Heart left ventricle (tissue), 16 donors: ENCODE data around the gene FAM149A. TPM values are rescaled to one million over a fixed set of nuclear protein-coding genes. Genes with fewer than 3 reads are reported as not detected.
A peak's percentile ranks its signal among the peaks of the same experiment; 100 is the strongest.

Source experiments
- ATAC-seq, 4 donors: fragments of 200-7000 bp; cut with Tn5 transposase; one replicate each; pipeline ENCODE4 v1.9.1; 2020 to 2022; ENCODE audit warnings: moderate library complexity in 4 of 4, mild to moderate bottlenecking in 3 of 4, moderate number of reproducible peaks in 1 of 4
- DNase-seq, 5 donors: peaks; one replicate each; pipeline ENCODE4 v3.0.0-alpha.2; 2020
- H3K27ac ChIP-seq, 12 donors: fragments of 200-600 bp; sonication (generic) in 4 of 12; one replicate each; pipeline versions ENCODE4 v1.5.0 to v1.8.0; 2016 to 2022; ENCODE audit warnings: mild to moderate bottlenecking in 2 of 12
- H3K27me3 ChIP-seq, 9 donors: fragments of 200-600 bp; sonication (generic) in 2 of 9; one replicate each; pipeline versions ENCODE4 v1.5.1 to v1.8.0; 2016 to 2022; ENCODE audit warnings: mild to moderate bottlenecking in 3 of 9
- H3K36me3 ChIP-seq, 9 donors: fragments of 200-600 bp; sonication (generic) in 2 of 9; one replicate each; pipeline versions ENCODE4 v1.5.0 to v1.8.0; 2018 to 2022; ENCODE audit warnings: mild to moderate bottlenecking in 2 of 9
- H3K4me1 ChIP-seq, 12 donors: fragments of 200-600 bp; sonication (generic) in 4 of 12; one replicate each; pipeline versions ENCODE4 v1.5.0 to v1.8.0; 2016 to 2022; ENCODE audit warnings: mild to moderate bottlenecking in 3 of 12
- H3K4me3 ChIP-seq, 12 donors: fragments of 200-600 bp; sonication (generic) in 4 of 12; one replicate each; pipeline versions ENCODE4 v1.5.0 to v1.8.0; 2017 to 2022; ENCODE audit warnings: mild to moderate bottlenecking in 9 of 12, moderate library complexity in 4 of 12
- H3K9me3 ChIP-seq, 12 donors: fragments of 200-600 bp; sonication (generic) in 4 of 12; one replicate each; pipeline versions ENCODE4 v1.5.0 to v1.8.0; 2016 to 2022; ENCODE audit warnings: mild to moderate bottlenecking in 1 of 12
- POLR2A ChIP-seq, 2 donors: fragments of 450-650 bp; IDR thresholded peaks; one replicate each; pipeline ENCODE4 v1.6.1; 2017; ENCODE audit warnings: antibody characterized with exemption in 2 of 2, mild to moderate bottlenecking in 2 of 2, moderate library complexity in 2 of 2
- WGBS, 4 donors: extraction: QIAGEN DNeasy Blood & Tissue Kit in 2 of 4; methylation state at CpG; one replicate each; pipeline versions ENCODE4 v1.1.5 to v1.1.7; 2013 to 2018; 5-methylcytosine and 5-hydroxymethylcytosine counted together
- intact Hi-C, 10 donors: fragments of 100-400 bp; cut with DNase I; formaldehyde crosslinking; loops; one replicate each; pipeline versions ENCODE4 v1.11.1 to v1.14.2; 2022
- polyA plus RNA-seq, 2 donors: library from polyadenylated mRNA; stranded (reverse); fragments of 200-250 nt; gene quantifications; one replicate each; pipeline ENCODE4 v1.2.3, GENCODE V29; 2013
- total RNA-seq, 9 donors: library from RNA; depleted of rRNA in 2 of 9; stranded (reverse); fragments of >200 nt in 2 of 9; fragmentation: NEBNext Ultra II Directional in 3 of 9; extraction: Animal tissue kit (Norgen Biotek cat#: 25700) in 3 of 9; gene quantifications; one replicate each; pipeline versions ENCODE4 v1.1.0 to v1.2.4, GENCODE V29; 2016 to 2023
- TF ChIP-seq, protein P1 (sequence below), 12 donors: fragments of 200-600 bp; sonication (generic) in 4 of 12; IDR thresholded peaks; one replicate each; pipeline versions ENCODE4 v1.5.0 to v1.8.0; 2018 to 2022; ENCODE audit warnings: antibody characterized with exemption in 12 of 12, mild to moderate bottlenecking in 5 of 12
- donor health status: ischemic (EF 13 %, LVEDD 7.1; RV severe dilation, severe dysfunction).
- donor health status: healthy with polysubstance abuse.
- donor health status: DM: no; HTN: yes; CAD: no.
- donor health status: DM: no; HTN: no; CAD: no.
- donor health status: ischemic (EF 25% LVEDD 6.9; RV normal size, moderate dysfunction).
- donor health status: ischemic (EF 25% LVEDD 5.7; RV mildly dilated, moderate dysfunction).
- donor health status: healthy.
- donor health status: DM: yes; HTN: yes; CAD: no.
- donor health status: ischemic (EF 35%, LVEDD 5.7; RV mildly dilated, moderate dysfunction).
- donor health status: nonischemic (EF 11% LVEDD 7.7; RV severe dilation, severe dysfunction).
- donor health status: DM: yes; HTN: yes; CAD: no.
- donor health status: PGD.
- donor health status: ischemic (EF 29% LVEDD 5.4; RV normal size, mild dysfunction).
- donor health status: nonischemic (EF 23%, LVEDD 6.1; RV moderate dilation, normal function).

FAM149A gene
- total and polyA plus RNA-seq, 11 donors = 1.6 to 13.0 (median 7.8) TPM

DNA sequence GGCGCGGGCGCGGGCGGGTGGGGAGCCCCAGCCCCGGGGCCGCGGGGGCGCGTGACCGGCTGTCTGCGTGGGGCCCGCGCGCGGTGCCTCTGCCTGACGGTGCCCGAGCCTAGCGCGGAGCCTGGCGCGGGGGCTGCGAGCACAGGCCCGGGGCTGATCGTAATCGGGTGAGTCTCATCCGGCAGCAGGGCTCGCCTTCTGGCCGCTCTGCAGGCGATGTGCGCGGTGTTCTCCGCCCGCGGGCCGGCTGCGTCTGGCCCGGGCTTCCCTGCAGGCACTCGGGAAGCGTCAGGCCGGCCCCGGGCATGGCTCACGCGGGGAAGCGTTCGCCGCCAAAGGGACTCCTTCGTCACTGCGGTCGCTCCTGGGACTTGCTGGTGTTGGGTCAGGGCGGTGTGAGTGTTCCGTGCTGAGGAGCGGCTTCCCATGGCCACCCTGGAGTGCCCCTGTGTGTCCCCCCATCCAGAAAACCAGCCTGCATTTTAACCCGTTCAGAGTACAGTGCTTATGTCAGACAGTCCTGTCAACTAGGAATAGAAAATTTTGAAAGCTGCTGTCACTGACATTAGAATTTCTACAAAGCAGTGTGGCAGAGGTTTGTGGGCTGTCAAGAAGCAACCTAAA lies 40.6 kb downstream of the FAM149A start:
- H3K4me1 ChIP-seq = peaks cover 0 to 26% (median 9%) of the 10 kb centered on the region in 12 donors
- no peaks in the 10 kb centered on the region for H3K36me3 ChIP-seq
- peak overlapping the region; percentile 37 to 86 (median 77) for H3K27ac ChIP-seq
- 0% methylated on average over 4 to 54 of the region's 54 CpGs; no CpG with 5 or more reads in 1 of the 4 donors for WGBS, 4 donors
- no peaks in the 10 kb centered on the region for H3K9me3 ChIP-seq
- ATAC-seq = peak; percentile 28 to 82 (median 68)
- H3K4me3 ChIP-seq = peak overlapping the region; percentile 41 to 81 (median 62)
- intact Hi-C loops = loop anchor here in 3 of 10 donors (5.0 to 10.0 kb wide), 3 partner anchors 47 to 440 kb away; partner anchors contain the start of gene CYP4V2 (in 3 of the 3)
- peak; percentile 43 to 74 (median 71) for DNase-seq
- no peak for TF ChIP-seq POLR2A (IDR thresholded peaks at IDR 0.05)
- TF ChIP-seq, protein P1, sequence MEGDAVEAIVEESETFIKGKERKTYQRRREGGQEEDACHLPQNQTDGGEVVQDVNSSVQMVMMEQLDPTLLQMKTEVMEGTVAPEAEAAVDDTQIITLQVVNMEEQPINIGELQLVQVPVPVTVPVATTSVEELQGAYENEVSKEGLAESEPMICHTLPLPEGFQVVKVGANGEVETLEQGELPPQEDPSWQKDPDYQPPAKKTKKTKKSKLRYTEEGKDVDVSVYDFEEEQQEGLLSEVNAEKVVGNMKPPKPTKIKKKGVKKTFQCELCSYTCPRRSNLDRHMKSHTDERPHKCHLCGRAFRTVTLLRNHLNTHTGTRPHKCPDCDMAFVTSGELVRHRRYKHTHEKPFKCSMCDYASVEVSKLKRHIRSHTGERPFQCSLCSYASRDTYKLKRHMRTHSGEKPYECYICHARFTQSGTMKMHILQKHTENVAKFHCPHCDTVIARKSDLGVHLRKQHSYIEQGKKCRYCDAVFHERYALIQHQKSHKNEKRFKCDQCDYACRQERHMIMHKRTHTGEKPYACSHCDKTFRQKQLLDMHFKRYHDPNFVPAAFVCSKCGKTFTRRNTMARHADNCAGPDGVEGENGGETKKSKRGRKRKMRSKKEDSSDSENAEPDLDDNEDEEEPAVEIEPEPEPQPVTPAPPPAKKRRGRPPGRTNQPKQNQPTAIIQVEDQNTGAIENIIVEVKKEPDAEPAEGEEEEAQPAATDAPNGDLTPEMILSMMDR (IDR thresholded peaks at IDR 0.05) = no peak
- peaks cover 0 to 24% (median 0%) of the 10 kb centered on the region in 9 donors for H3K27me3 ChIP-seq

DNA sequence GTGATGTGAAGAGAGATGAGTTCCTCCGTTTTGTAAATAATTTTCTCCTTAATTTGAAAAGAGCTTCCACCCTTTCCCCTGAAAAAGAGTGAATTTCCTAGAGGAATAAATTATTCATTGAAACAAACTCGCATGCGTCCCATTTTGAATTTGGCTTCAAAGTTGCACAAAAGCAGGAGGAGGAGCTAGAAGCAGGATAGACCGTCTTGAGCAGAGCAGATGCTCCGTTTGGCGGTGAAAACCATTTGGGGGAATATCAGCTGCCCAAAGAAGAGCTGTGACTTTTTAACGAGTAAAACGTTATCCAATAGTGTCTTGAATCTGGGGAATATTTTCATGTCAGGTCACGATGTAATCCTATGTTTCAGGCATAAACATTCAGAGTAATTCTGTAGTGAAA lies 42.0 kb downstream of the FAM149A start:
- H3K9me3 ChIP-seq = no peaks in the 10 kb centered on the region
- WGBS, 4 donors = 77 to 88% (median 85%) methylated on average over 9 of the region's 9 CpGs
- ATAC-seq (no peak), DNase-seq (no peak)
- no peak for TF ChIP-seq POLR2A (IDR thresholded peaks at IDR 0.05)
- TF ChIP-seq, protein P1 (IDR thresholded peaks at IDR 0.05) = no peak
- H3K27ac ChIP-seq = no peak overlapping the region
- intact Hi-C loops = loop anchor here in 3 of 10 donors (5.0 to 10.0 kb wide), 3 partner anchors 46 to 438 kb away; partner anchors contain the start of gene CYP4V2 (in 3 of the 3)
- H3K27me3 ChIP-seq = peaks cover 0 to 24% (median 0%) of the 10 kb centered on the region in 9 donors
- no peaks in the 10 kb centered on the region for H3K36me3 ChIP-seq
- peaks cover 0 to 26% (median 10%) of the 10 kb centered on the region in 12 donors for H3K4me1 ChIP-seq
- no peak overlapping the region for H3K4me3 ChIP-seq

DNA sequence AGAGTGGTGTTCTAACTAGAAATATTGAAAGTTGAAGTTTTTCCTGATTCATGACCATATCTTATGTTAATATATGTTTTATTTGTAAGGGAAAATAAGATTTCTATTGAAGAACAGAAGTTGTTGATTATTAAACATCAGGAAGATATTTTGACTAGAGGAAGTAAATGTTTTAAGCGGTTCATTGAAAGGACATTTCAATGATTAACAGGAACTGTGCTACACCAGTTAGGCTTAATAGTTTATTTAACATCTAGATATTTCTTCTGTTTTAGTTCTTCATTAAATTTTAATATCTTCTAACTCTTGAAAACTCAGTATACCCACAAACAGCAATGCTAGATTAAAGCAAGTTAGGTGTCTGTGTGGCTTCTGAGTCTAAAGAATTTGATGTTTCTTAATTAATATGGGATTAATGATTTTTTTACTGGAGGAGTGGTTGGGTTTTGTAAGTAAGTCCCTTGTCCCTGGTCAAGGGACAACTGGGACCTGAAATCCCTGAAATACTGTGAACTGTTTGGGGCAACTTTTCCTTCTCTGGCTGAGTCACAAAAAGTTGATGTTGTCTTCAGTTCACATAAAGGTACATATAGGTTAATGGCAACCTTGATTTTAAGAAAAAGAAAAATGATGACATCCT lies 44.0 kb downstream of the FAM149A start:
- H3K4me1 ChIP-seq = peaks cover 0 to 26% (median 10%) of the 10 kb centered on the region in 12 donors
- 94 to 98% (median 96%) methylated on average over 1 of the region's 1 CpG for WGBS, 4 donors
- H3K27ac ChIP-seq = no peak overlapping the region
- no peak overlapping the region for H3K4me3 ChIP-seq
- intact Hi-C loops = loop anchor here in 3 of 10 donors (5.0 to 10.0 kb wide), 3 partner anchors 44 to 436 kb away; partner anchors contain the start of gene CYP4V2 (in 3 of the 3)
- no peak for ATAC-seq
- no peak for DNase-seq
- peaks cover 0 to 24% (median 0%) of the 10 kb centered on the region in 9 donors for H3K27me3 ChIP-seq
- peaks cover 0 to 5% (median 0%) of the 10 kb centered on the region in 9 donors for H3K36me3 ChIP-seq
- TF ChIP-seq POLR2A (IDR thresholded peaks at IDR 0.05) = no peak
- TF ChIP-seq, protein P1 (IDR thresholded peaks at IDR 0.05) = no peak
- H3K9me3 ChIP-seq = no peaks in the 10 kb centered on the region

DNA sequence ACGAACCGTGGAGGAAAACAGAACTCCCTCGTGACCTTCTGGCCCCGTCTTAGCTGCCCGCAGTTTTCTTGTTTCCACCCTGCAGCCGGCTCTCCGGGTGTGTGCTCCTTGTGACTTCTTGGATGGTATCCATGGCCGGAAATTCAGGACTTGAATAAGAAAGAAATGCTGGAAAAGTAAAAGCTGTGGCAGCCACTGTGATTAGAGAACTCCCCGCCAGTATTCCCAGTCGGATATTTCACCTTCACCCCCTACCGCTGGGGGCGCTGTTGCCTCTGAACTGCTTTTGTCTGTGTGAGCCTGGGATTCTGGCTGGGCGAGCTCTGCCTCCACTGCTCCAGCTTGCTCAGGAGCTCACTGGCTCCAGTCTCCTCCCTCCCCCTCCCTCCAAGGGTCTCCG lies 45.4 kb downstream of the FAM149A start:
- DNase-seq (peak; percentile 60 to 81 (median 76)), ATAC-seq (peak; percentile 18 to 73 (median 56))
- H3K27me3 ChIP-seq = peaks cover 0 to 15% (median 0%) of the 10 kb centered on the region in 9 donors
- no peaks in the 10 kb centered on the region for H3K9me3 ChIP-seq
- peaks cover 0 to 9% (median 0%) of the 10 kb centered on the region in 9 donors for H3K36me3 ChIP-seq
- TF ChIP-seq, protein P1 (IDR thresholded peaks at IDR 0.05) = peak in 10 of 12 donors; percentile 51 to 91 (median 72)
- no peak for TF ChIP-seq POLR2A (IDR thresholded peaks at IDR 0.05)
- intact Hi-C loops = loop anchor here in 3 of 10 donors (5.0 to 10.0 kb wide), 3 partner anchors 42 to 435 kb away; partner anchors contain the start of gene CYP4V2 (in 3 of the 3)
- H3K4me1 ChIP-seq = peaks cover 0 to 18% (median 5%) of the 10 kb centered on the region in 12 donors
- peak overlapping the region in 9 of 12 donors; percentile 8 to 46 (median 20) for H3K4me3 ChIP-seq
- WGBS, 4 donors = 33 to 48% (median 44%) methylated on average over 13 to 14 of the region's 14 CpGs
- peak overlapping the region in 4 of 12 donors; percentile 17 to 56 (median 40) for H3K27ac ChIP-seq
